Sigmoid colon (tissue), 7 donors: ENCODE results near the gene SLC6A8. TPM values are rescaled to one million over a fixed set of nuclear protein-coding genes. Genes with fewer than 3 reads are reported as not detected.
"Not testable (repeated sequence)": the region's sequence is repeated elsewhere in the genome, so short reads cannot be mapped to it uniquely, and the experiment has no call there.

Source experiments
- DNase-seq: peaks from one replicate; pipeline ENCODE4 v3.0.0-alpha.2; 2019
- H3K27ac ChIP-seq, 4 donors: fragments of 200-600 bp; sonication (generic); one replicate each; pipeline ENCODE4 v1.5.1; 2016 to 2019; ENCODE audit warnings: mild to moderate bottlenecking in 1 of 4
- H3K27me3 ChIP-seq, 3 donors: fragments of 200-600 bp; sonication (generic); one replicate each; pipeline ENCODE4 v1.5.1; 2019; ENCODE audit warnings: mild to moderate bottlenecking in 1 of 3
- H3K36me3 ChIP-seq, 4 donors: fragments of 200-600 bp; sonication (generic); one replicate each; pipeline ENCODE4 v1.5.1; 2016 to 2019
- H3K4me1 ChIP-seq, 4 donors: fragments of 200-600 bp; sonication (generic); one replicate each; pipeline ENCODE4 v1.5.1; 2017 to 2019
- H3K4me3 ChIP-seq, 4 donors: fragments of 200-600 bp; sonication (generic); one replicate each; pipeline ENCODE4 v1.5.1; 2017 to 2019; ENCODE audit warnings: mild to moderate bottlenecking in 2 of 4, moderate library complexity in 1 of 4
- H3K9me3 ChIP-seq, 4 donors: fragments of 200-600 bp in 3 of 4; sonication (generic) in 3 of 4; one replicate each; pipeline versions ENCODE4 v1.5.1 to v1.6.1; 2013 to 2019
- EP300 ChIP-seq, 4 donors: sonication (generic); formaldehyde crosslinking; IDR thresholded peaks; one replicate each; pipeline ENCODE4 v1.6.1; 2017; ENCODE audit warnings: antibody characterized with exemption in 4 of 4
- POLR2A ChIP-seq, 2 donors: fragments of 450-650 bp; IDR thresholded peaks; one replicate each; pipeline ENCODE4 v1.6.1; 2016; ENCODE audit warnings: antibody characterized with exemption in 2 of 2, mild to moderate bottlenecking in 2 of 2, moderate library complexity in 2 of 2
- POLR2AphosphoS5 ChIP-seq, 4 donors: sonication (generic); formaldehyde crosslinking; IDR thresholded peaks; one replicate each; pipeline ENCODE4 v1.6.1; 2017; ENCODE audit warnings: antibody characterized with exemption in 4 of 4
- WGBS, 2 donors: extraction: QIAGEN DNeasy Blood & Tissue Kit; methylation state at CpG; one replicate each; pipeline ENCODE4 v1.1.7; 2013; 5-methylcytosine and 5-hydroxymethylcytosine counted together
- intact Hi-C: fragments of 100-400 bp; cut with DNase I; formaldehyde crosslinking; loops from one replicate; pipeline ENCODE4 v1.15.1; 2023
- polyA plus RNA-seq, 3 donors: library from polyadenylated mRNA; stranded (reverse); fragments of 200-250 nt; gene quantifications; one replicate each; pipeline ENCODE4 v1.2.3, GENCODE V29; 2013
- total RNA-seq, 4 donors: library from RNA; depleted of rRNA; stranded (reverse); fragments of >200 nt; gene quantifications; one replicate each; pipeline ENCODE4 v1.1.0, GENCODE V29; 2016
- TF ChIP-seq, protein P1 (sequence below), 4 experiments: fragments of 450-650 bp in 3 of 4; fragments of 200-600 bp in 1 of 4; IDR thresholded peaks; one replicate each; pipeline ENCODE4 v1.5.1; 2016 to 2019; ENCODE audit warnings: antibody characterized with exemption in 4 of 4, mild to moderate bottlenecking in 3 of 4, moderate library complexity in 2 of 4
- donor health status: healthy with polysubstance abuse.
- donor health status: Bipolar disorder and iron deficiency.
- donor health status: healthy.

The SLC6A8 gene
- total and polyA plus RNA-seq, 7 donors, result 31.9 to 158 (median 60.7) TPM

DNA sequence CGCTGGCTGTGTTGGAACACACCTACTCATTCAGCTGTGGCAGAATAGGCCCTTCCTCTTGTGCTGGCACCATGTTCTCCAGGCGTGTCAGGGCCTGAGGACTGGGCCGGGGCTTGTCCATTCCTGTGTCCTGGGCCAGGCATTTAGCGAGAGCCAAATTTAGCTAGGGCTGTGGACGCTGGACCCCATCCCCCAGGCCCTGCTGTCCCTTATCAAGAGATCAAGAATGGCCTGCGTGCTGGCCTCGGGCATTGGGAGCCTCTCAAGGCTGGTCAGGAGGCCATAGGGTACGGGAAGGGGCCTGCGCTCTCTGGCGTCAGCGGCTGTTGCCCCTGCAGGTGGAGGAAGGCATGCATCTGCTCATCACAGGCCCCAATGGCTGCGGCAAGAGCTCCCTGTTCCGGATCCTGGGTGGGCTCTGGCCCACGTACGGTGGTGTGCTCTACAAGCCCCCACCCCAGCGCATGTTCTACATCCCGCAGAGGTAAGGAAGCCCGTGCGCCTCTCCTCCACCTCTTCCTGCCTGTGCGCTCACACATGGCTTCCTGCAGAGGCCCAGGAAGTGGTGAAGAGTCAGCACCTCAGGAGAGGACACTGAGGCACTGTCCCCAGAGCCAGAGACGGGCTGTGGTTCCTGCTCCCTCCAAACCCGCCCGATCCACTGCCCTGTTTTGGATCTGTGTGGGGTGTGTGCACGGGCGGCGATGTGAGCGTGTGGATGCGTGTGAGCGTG, 52.2 kb downstream of the SLC6A8 start:
- DNase-seq, result no peak
- intact Hi-C loops, result no loop called here
- no peaks in the 10 kb centered on the region for H3K9me3 ChIP-seq
- H3K27me3 ChIP-seq, result no peaks in the 10 kb centered on the region
- peaks cover 0 to 16% (median 15%) of the 10 kb centered on the region in 4 donors for H3K4me1 ChIP-seq
- 77 to 92% methylated on average over 29 of the region's 29 CpGs for WGBS, 2 donors
- TF ChIP-seq, protein P1, sequence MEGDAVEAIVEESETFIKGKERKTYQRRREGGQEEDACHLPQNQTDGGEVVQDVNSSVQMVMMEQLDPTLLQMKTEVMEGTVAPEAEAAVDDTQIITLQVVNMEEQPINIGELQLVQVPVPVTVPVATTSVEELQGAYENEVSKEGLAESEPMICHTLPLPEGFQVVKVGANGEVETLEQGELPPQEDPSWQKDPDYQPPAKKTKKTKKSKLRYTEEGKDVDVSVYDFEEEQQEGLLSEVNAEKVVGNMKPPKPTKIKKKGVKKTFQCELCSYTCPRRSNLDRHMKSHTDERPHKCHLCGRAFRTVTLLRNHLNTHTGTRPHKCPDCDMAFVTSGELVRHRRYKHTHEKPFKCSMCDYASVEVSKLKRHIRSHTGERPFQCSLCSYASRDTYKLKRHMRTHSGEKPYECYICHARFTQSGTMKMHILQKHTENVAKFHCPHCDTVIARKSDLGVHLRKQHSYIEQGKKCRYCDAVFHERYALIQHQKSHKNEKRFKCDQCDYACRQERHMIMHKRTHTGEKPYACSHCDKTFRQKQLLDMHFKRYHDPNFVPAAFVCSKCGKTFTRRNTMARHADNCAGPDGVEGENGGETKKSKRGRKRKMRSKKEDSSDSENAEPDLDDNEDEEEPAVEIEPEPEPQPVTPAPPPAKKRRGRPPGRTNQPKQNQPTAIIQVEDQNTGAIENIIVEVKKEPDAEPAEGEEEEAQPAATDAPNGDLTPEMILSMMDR (IDR thresholded peaks at IDR 0.05), result no peak
- TF ChIP-seq POLR2A (IDR thresholded peaks at IDR 0.05) (no peak), EP300 (IDR thresholded peaks at IDR 0.05) (no peak), POLR2AphosphoS5 (IDR thresholded peaks at IDR 0.05) (no peak)
- no peak overlapping the region for H3K27ac ChIP-seq
- no peak overlapping the region for H3K4me3 ChIP-seq
- peaks cover 0 to 23% (median 6%) of the 10 kb centered on the region in 4 donors for H3K36me3 ChIP-seq

DNA sequence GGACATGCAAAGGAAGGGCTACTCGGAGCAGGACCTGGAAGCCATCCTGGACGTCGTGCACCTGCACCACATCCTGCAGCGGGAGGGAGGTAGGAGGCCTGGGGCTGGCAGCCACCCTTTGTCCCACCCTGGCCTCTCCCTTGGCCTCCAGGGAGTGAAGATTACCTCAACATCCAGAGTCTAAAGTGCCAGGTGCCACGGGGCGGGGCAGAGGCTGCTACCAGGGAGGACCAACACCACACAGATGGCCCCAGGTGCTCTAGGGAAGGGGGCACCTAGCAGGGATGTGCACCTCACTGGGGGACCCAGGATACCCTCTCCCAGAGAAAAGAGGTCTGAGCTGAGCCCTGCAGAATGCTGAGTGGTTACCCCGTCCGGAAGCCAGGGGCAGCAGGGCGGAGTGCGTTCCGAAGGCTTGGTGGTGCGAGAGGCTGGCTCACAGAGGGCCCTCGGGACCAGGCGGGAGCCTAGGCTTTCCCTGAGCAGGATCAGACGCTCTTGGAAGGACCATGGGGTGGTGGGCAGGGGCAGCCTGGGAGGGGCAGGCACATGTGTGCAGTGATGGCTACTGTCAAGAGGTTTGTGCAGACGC, 53.0 kb downstream of the SLC6A8 start:
- TF ChIP-seq, protein P1 (IDR thresholded peaks at IDR 0.05), result no peak
- TF ChIP-seq POLR2AphosphoS5 (IDR thresholded peaks at IDR 0.05) (no peak), EP300 (IDR thresholded peaks at IDR 0.05) (no peak), POLR2A (IDR thresholded peaks at IDR 0.05) (no peak)
- H3K27ac ChIP-seq, result no peak overlapping the region
- WGBS, 2 donors, result 54 to 73% methylated on average over 15 to 16 of the region's 16 CpGs
- intact Hi-C loops, result no loop called here
- H3K36me3 ChIP-seq, result peaks cover 0 to 23% (median 6%) of the 10 kb centered on the region in 4 donors
- H3K4me3 ChIP-seq, result no peak overlapping the region
- no peaks in the 10 kb centered on the region for H3K9me3 ChIP-seq
- H3K4me1 ChIP-seq, result peaks cover 0 to 16% (median 15%) of the 10 kb centered on the region in 4 donors
- DNase-seq, result no peak
- no peaks in the 10 kb centered on the region for H3K27me3 ChIP-seq

DNA sequence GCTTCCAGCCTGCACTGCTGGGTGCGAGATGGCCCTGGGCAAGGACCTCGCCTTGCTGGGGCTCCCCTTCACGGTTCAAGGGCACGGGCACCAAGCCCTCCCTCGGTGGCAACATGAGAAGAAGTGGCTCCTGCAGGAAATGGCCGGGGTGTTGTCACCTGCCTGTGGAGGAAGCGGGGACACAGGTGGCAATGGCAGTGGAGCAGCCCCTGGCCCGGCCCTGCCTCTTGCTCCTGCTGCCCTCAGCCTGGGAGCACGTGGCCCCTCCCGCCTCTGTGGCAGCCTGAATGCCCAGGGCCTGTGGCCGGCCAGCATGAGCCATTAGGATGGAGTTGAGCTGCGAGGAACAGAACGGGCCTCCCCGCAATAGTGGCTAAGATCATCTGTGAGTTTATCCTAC, 53.7 kb downstream of the SLC6A8 start:
- no peak for DNase-seq
- Histone ChIP-seq H3K36me3 (peaks cover 0 to 18% (median 4%) of the 10 kb centered on the region in 4 donors), H3K4me1 (peaks cover 0 to 16% (median 15%) of the 10 kb centered on the region in 4 donors), H3K27ac (peak overlapping the region in 1 of 4 donors; percentile 30), H3K27me3 (no peaks in the 10 kb centered on the region), H3K9me3 (no peaks in the 10 kb centered on the region), H3K4me3 (no peak overlapping the region)
- TF ChIP-seq POLR2AphosphoS5 (IDR thresholded peaks at IDR 0.05) (no peak), POLR2A (IDR thresholded peaks at IDR 0.05) (no peak), EP300 (IDR thresholded peaks at IDR 0.05) (no peak)
- TF ChIP-seq, protein P1 (IDR thresholded peaks at IDR 0.05), result no peak
- WGBS, 2 donors, result 78 to 89% methylated on average over 14 of the region's 14 CpGs
- intact Hi-C loops, result no loop called here

DNA sequence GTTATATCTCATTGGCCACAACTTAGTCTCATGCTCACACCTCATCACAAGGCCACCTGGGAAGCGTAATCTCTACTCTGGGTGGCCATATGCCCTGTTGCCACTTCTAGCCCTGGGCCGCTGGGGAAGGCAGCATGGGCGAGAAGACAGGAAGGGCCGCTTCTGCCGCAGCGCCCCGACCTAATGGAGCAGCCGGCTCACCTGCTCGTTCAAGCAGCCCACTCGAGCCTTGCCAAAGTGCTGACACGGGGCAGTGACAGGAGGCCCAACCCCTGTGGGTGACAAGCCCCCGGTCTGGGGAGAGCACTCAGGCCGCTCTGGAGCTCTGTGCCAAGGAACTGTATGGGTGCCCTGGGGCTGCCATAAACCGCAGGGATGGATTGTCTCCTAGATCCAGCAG, 54.4 kb downstream of the SLC6A8 start:
- intact Hi-C loops, result loop anchor here (2.0 kb wide), 1 partner anchor 15 kb away; no protein-coding TSS in a partner anchor

DNA sequence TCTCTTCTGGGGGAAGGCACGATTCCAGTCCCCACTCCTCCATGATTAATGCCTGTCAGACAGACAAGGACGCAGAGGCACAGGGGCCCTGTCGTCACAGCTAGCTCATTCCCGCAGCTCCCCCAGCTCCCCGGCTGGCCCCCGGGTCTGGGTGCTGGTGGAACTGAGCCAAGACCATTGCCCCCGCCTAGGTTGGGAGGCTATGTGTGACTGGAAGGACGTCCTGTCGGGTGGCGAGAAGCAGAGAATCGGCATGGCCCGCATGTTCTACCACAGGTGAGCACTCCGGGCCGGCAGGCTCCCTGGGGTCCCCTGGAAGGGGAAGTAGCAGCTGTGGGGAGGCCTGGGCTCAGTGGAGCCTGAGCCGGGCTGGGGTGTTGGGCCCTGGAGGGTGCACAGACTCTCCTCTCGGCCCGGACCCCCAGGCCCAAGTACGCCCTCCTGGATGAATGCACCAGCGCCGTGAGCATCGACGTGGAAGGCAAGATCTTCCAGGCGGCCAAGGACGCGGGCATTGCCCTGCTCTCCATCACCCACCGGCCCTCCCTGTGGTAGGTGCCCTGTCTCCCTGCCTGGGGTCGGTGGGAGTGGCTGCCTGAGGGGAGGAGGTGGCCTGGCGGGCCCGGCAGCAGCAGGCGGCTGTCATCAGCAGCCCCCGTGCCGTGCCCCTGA, 55.2 kb downstream of the SLC6A8 start:
- H3K4me3 ChIP-seq, DNase-seq, H3K36me3 ChIP-seq, H3K27me3 ChIP-seq, H3K9me3 ChIP-seq: not testable (repeated sequence)
- Histone ChIP-seq H3K4me1 (peaks cover 0 to 16% (median 15%) of the 10 kb centered on the region in 4 donors), H3K27ac (peak overlapping the region; percentile 20 to 84 (median 82))
- intact Hi-C loops, result loop anchor here (2.0 kb wide), 1 partner anchor 16 kb away; no protein-coding TSS in a partner anchor
- WGBS, 2 donors, result 56 to 60% methylated on average over 32 of the region's 32 CpGs

More for the DNA sequence above, 54.4 kb downstream of the SLC6A8 start:
- H3K9me3 ChIP-seq, DNase-seq, H3K27me3 ChIP-seq, H3K4me3 ChIP-seq: not testable (repeated sequence)
- Histone ChIP-seq H3K4me1 (peaks cover 0 to 16% (median 15%) of the 10 kb centered on the region in 4 donors), H3K36me3 (peaks cover 0 to 11% (median under 1%) of the 10 kb centered on the region in 4 donors), H3K27ac (peak overlapping the region in 3 of 4 donors; percentile 30 to 84 (median 82))
- 98% methylated on average over 14 of the region's 14 CpGs for WGBS, 2 donors
